K562 (cell line): ENCODE data around the gene SLC25A45. TPM values are rescaled to one million over a fixed set of nuclear protein-coding genes. Genes with fewer than 3 reads are reported as not detected.

Experiments used
- BMI1 ChIP-seq: fragments of 150-350 bp; IDR thresholded peaks from 2 replicates; pipeline ENCODE4 v1.6.1; 2014; ENCODE audit warnings: low read length
- CBFA2T3 ChIP-seq: fragments of 450-650 bp; IDR thresholded peaks from 2 replicates; pipeline ENCODE4 v1.6.1; 2017
- CBX1 ChIP-seq: sonication (generic); IDR thresholded peaks from 2 replicates; pipeline ENCODE4 v1.6.1; 2016; ENCODE audit warnings: antibody characterized with exemption, low read depth, mild to moderate bottlenecking
- CC2D1A ChIP-seq: fragments of 450-650 bp; IDR thresholded peaks from 2 replicates; pipeline ENCODE4 v1.6.1; 2017; ENCODE audit warnings: mild to moderate bottlenecking
- DLX4 ChIP-seq: fragments of 250-450 bp; sonication (Bioruptor Pico); IDR thresholded peaks from 2 replicates; pipeline ENCODE4 v1.6.1; 2021; ENCODE audit warnings: mild to moderate bottlenecking
- GATA2 ChIP-seq: sonication (generic); formaldehyde crosslinking; IDR thresholded peaks from 2 replicates; pipeline ENCODE4 v1.4.0; 2020; ENCODE audit warnings: mild to moderate bottlenecking, missing genetic modification reagents
- GATAD2A ChIP-seq: fragments of 450-650 bp; IDR thresholded peaks from 2 replicates; pipeline ENCODE4 v1.6.1; 2017
- ILF3 ChIP-seq: fragments of 450-650 bp; IDR thresholded peaks from 2 replicates; pipeline ENCODE4 v1.6.1; 2018; ENCODE audit warnings: antibody characterized with exemption, mild to moderate bottlenecking, moderate library complexity, borderline replicate concordance
- IRF9 ChIP-seq: fragments of 450-650 bp; IDR thresholded peaks from 2 replicates; pipeline ENCODE4 v1.6.1; 2016; ENCODE audit warnings: missing biosample characterization, missing genetic modification characterization
- MAFK ChIP-seq: IDR thresholded peaks from 2 replicates; pipeline ENCODE4 v1.6.1; 2011; ENCODE audit warnings: low read length, improper control_type of control experiment
- MBD2 ChIP-seq: sonication (generic); IDR thresholded peaks from 2 replicates; pipeline ENCODE4 v1.6.1; 2016; ENCODE audit warnings: low read depth, borderline replicate concordance
- NCOA4 ChIP-seq: fragments of 450-650 bp; IDR thresholded peaks from 2 replicates; pipeline ENCODE4 v1.6.1; 2018; ENCODE audit warnings: mild to moderate bottlenecking; ENCODE audit not compliant: partially characterized antibody
- NFYB ChIP-seq: IDR thresholded peaks from 2 replicates; pipeline ENCODE4 v1.6.1; 2011; ENCODE audit warnings: mild to moderate bottlenecking, moderate library complexity; ENCODE audit not compliant: insufficient read length; ENCODE audit errors: extremely low read depth
- PYGO2 ChIP-seq: fragments of 450-650 bp; IDR thresholded peaks from 2 replicates; pipeline ENCODE4 v1.6.1; 2016; ENCODE audit warnings: mild to moderate bottlenecking, missing genetic modification characterization, moderate library complexity, missing compliant biosample characterization
- RCOR1 ChIP-seq, 2 experiments: IDR thresholded peaks; 2 replicates each; pipeline ENCODE4 v1.6.1; 2012; ENCODE audit warnings: low read depth in 2 of 2, low read length in 2 of 2, borderline replicate concordance in 1 of 2, improper control_type of control experiment in 1 of 2
- SMARCA4 ChIP-seq: fragments of 450-650 bp; IDR thresholded peaks from 2 replicates; pipeline ENCODE4 v1.6.1; 2016
- SREBF2 ChIP-seq: sonication (generic); formaldehyde crosslinking; IDR thresholded peaks from 2 replicates; pipeline ENCODE4 v1.4.0; 2020; ENCODE audit warnings: mild to moderate bottlenecking, missing genetic modification reagents
- TARDBP ChIP-seq: fragments of 450-650 bp; IDR thresholded peaks from 2 replicates; pipeline ENCODE4 v1.6.1; 2016
- TBP ChIP-seq: optimal IDR thresholded peaks from 2 replicates; pipeline ENCODE3; 2011; ENCODE audit warnings: low read depth, low read length, improper control_type of control experiment
- ZMIZ1 ChIP-seq, 2 experiments: fragments of 150-350 bp in 1 of 2; IDR thresholded peaks; 2 replicates each; pipeline ENCODE4 v1.6.1; 2012 to 2016; ENCODE audit warnings: low read depth in 2 of 2, low read length in 2 of 2, mild to moderate bottlenecking in 1 of 2, moderate library complexity in 1 of 2
- ZNF354B ChIP-seq: fragments of 250-450 bp; sonication (Bioruptor Pico); IDR thresholded peaks from 2 replicates; pipeline ENCODE4 v1.4.0; 2020
- ZNF586 ChIP-seq: fragments of 450-650 bp; formaldehyde crosslinking; conservative IDR thresholded peaks from 2 replicates; pipeline ENCODE4 v1.4.0; 2020; ENCODE audit warnings: mild to moderate bottlenecking, moderate library complexity
- ZNF707 ChIP-seq: fragments of 250-450 bp; sonication (Bioruptor Pico); conservative IDR thresholded peaks from 2 replicates; pipeline ENCODE4 v1.8.0; 2022; ENCODE audit warnings: inconsistent platforms, mild to moderate bottlenecking, moderate library complexity
- ZNF76 ChIP-seq: fragments of 250-450 bp; sonication (Bioruptor Pico); IDR thresholded peaks from 2 replicates; pipeline ENCODE4 v1.4.0; 2020; ENCODE audit warnings: mild to moderate bottlenecking, moderate library complexity, borderline replicate concordance
- polyA plus RNA-seq, 8 experiments: library from polyadenylated mRNA; depleted of rRNA in 4 of 8; stranded (reverse) in 5 of 8; unstranded in 3 of 8; fragments of >200 nt; fragmentation: Nextera tagmentation in 2 of 8; fragmentation: Illumina TruSeq in 1 of 8; extraction: Ambion mirVana in 2 of 8; extraction: Trizol in 1 of 8; gene quantifications; 2 replicates each; pipeline versions ENCODE4 v1.2.1 to v1.2.3, GENCODE V29; 2011 to 2014; ENCODE audit warnings: inconsistent platforms in 1 of 8, missing spikeins in 1 of 8
- total RNA-seq, 7 experiments: library from RNA; depleted of rRNA in 6 of 7; stranded (reverse); fragments of >200 nt in 6 of 7; fragmentation: Illumina TruSeq in 2 of 7; extraction: Trizol in 2 of 7; gene quantifications; 2 replicates each; pipeline versions ENCODE4 v1.2.1 to v1.2.3, GENCODE V29; 2011 to 2021; ENCODE audit warnings: low replicate concordance in 1 of 7

Gene SLC25A45
- total and polyA plus RNA-seq, 9 of the 15 experiments (the other 6 are each of a cell fraction or from before 2014, with no cell fraction given), result 0.15 to 2.3 (median 0.68) TPM

- no peak for TF ChIP-seq ILF3
- TF ChIP-seq TBP, result no peak
- TF ChIP-seq MAFK, result no peak
- TF ChIP-seq SMARCA4, result peak; percentile 31; the same call in 1 of the 2 replicates
- TF ChIP-seq NFYB, result peak; percentile 59
- TF ChIP-seq IRF9 (tag), result no peak
- no peak for TF ChIP-seq SREBF2 (CRISPR knock-in tag)
- TF ChIP-seq MBD2, result no peak
- no peak for TF ChIP-seq ZNF354B (CRISPR knock-in tag)
- peak; percentile 42 for TF ChIP-seq CBFA2T3
- TF ChIP-seq CC2D1A, result no peak
- no peak for TF ChIP-seq ZNF586 (CRISPR knock-in tag)
- no peak for TF ChIP-seq ZNF76 (CRISPR knock-in tag)
- peak in 1 of 2 experiments; percentile 59; a peak in 1 of 4 replicates for TF ChIP-seq RCOR1 (IDR thresholded peaks at IDR 0.05; ENCODE audit: borderline replicate concordance in 1 of 2, low read depth in 2 of 2, low read length in 2 of 2)
- no peak for TF ChIP-seq BMI1
- no peak for TF ChIP-seq ZNF707 (CRISPR knock-in tag)
- TF ChIP-seq DLX4 (CRISPR knock-in tag), result no peak
- TF ChIP-seq TARDBP, result no peak
- TF ChIP-seq GATAD2A, result 0 out of 2 replicates have a peak, but pooled peaks have one; percentile 16
- TF ChIP-seq ZMIZ1 (IDR thresholded peaks at IDR 0.05; ENCODE audit: low read depth in 2 of 2, low read length in 2 of 2), result no peak
- peak; percentile 36; the same call in 1 of the 2 replicates for TF ChIP-seq GATA2 (CRISPR knock-in tag)
- TF ChIP-seq NCOA4, result no peak
- no peak for TF ChIP-seq CBX1
- TF ChIP-seq PYGO2 (tag), result no peak
Measured at GRCh38 chr11:65357856-65358356, 24.5 kb downstream of the SLC25A45 start (continued).
